DOHH2 (cell line): ENCODE data around the gene BRICD5.

ENCODE experiments used
- H3F3A ChIP-seq: fragments of 200-600 bp; sonication (generic), shearing (Covaris generic); 2 replicates; pipeline ENCODE4 v1.6.0; 2016; ENCODE audit warnings: antibody characterized with exemption, mild to moderate bottlenecking; ENCODE audit not compliant: control insufficient read depth, insufficient read depth
- H3K27ac ChIP-seq: fragments of 200-600 bp; sonication (generic); 2 replicates; pipeline ENCODE4 v1.5.1; 2014; ENCODE audit warnings: low read depth, mild to moderate bottlenecking, low read length, moderate library complexity
- H3K27me3 ChIP-seq: fragments of 200-600 bp; sonication (generic); 2 replicates; pipeline ENCODE4 v1.6.1; 2014; ENCODE audit warnings: mild to moderate bottlenecking, low read length, mixed read lengths; ENCODE audit not compliant: control insufficient read depth
- H3K36me3 ChIP-seq: fragments of 200-600 bp; sonication (generic); 2 replicates; pipeline ENCODE4 v1.6.1; 2014; ENCODE audit warnings: mild to moderate bottlenecking, low read length, moderate library complexity, mixed read lengths; ENCODE audit not compliant: control insufficient read depth
- H3K4me1 ChIP-seq: fragments of 200-600 bp; sonication (generic); 2 replicates; pipeline ENCODE4 v1.6.1; 2014; ENCODE audit warnings: mild to moderate bottlenecking, low read length, mixed read lengths; ENCODE audit not compliant: control insufficient read depth
- H3K4me2 ChIP-seq: fragments of 200-600 bp; sonication (generic); 2 replicates; pipeline ENCODE4 v1.6.0; 2014; ENCODE audit warnings: mild to moderate bottlenecking, low read length, moderate library complexity
- H3K4me3 ChIP-seq: fragments of 200-600 bp; sonication (generic); 2 replicates; pipeline ENCODE4 v1.5.1; 2014; ENCODE audit warnings: mild to moderate bottlenecking, low read length, mixed read lengths
- H3K79me2 ChIP-seq: fragments of 200-600 bp; sonication (generic); 2 replicates; pipeline ENCODE4 v1.6.1; 2014; ENCODE audit warnings: mild to moderate bottlenecking, low read length, mixed read lengths; ENCODE audit not compliant: control insufficient read depth
- H3K9me2 ChIP-seq: fragments of 200-600 bp; sonication (generic); replicated peaks from 2 replicates; pipeline ENCODE4 v1.6.1; 2014; ENCODE audit warnings: mild to moderate bottlenecking, low read length, mixed read lengths; ENCODE audit not compliant: control insufficient read depth
- H3K9me3 ChIP-seq: fragments of 200-600 bp; sonication (generic); 2 replicates; pipeline ENCODE4 v1.6.1; 2014; ENCODE audit warnings: antibody characterized with exemption, low read length, mixed read lengths; ENCODE audit not compliant: control insufficient read depth, insufficient read depth
- H4K20me1 ChIP-seq: fragments of 200-600 bp; sonication (generic); 2 replicates; pipeline ENCODE4 v1.6.0; 2014; ENCODE audit warnings: low read depth, mild to moderate bottlenecking, antibody characterized with exemption, low read length, moderate library complexity; ENCODE audit not compliant: control insufficient read depth, insufficient read depth
- CTCF ChIP-seq: fragments of 200-600 bp; sonication (generic); IDR thresholded peaks from one replicate; pipeline ENCODE4 v1.5.1; 2014; ENCODE audit warnings: antibody characterized with exemption, mild to moderate bottlenecking, low read depth, low read length; ENCODE audit not compliant: poor library complexity, severe bottlenecking
- EZH2phosphoT487 ChIP-seq: fragments of 200-600 bp; sonication (generic); IDR thresholded peaks from 2 replicates; pipeline ENCODE4 v1.6.1; 2017; ENCODE audit warnings: borderline replicate concordance, mild to moderate bottlenecking, antibody characterized with exemption, low read length, moderate library complexity, mixed read lengths

Gene BRICD5

GRCh38 chr16:2226918-2227317 lies 16.3 kb upstream of the BRICD5 start:
- Histone ChIP-seq H3K9me2 (no peaks in the 10 kb centered on the region), H3K36me3 (peaks cover 43% of the 10 kb centered on the region), H3K4me2 (no peak overlapping the region), H3K4me3 (no peak overlapping the region), H3K27ac (no peak overlapping the region), H3K9me3 (no peaks in the 10 kb centered on the region), H4K20me1 (no peaks in the 10 kb centered on the region), H3K27me3 (no peaks in the 10 kb centered on the region), H3F3A (0 out of 2 replicates have a peak, but pooled peaks cover 2% of the 10 kb centered on the region), H3K79me2 (peaks cover 52% of the 10 kb centered on the region), H3K4me1 (peaks cover 11% of the 10 kb centered on the region)
- TF ChIP-seq EZH2phosphoT487, result no peak

GRCh38 chr16:2226245-2226793 lies 15.7 kb upstream of the BRICD5 start:
- Histone ChIP-seq H3K4me2 (no peak overlapping the region), H3K27me3 (no peaks in the 10 kb centered on the region), H3K79me2 (peaks cover 52% of the 10 kb centered on the region), H3K9me3 (no peaks in the 10 kb centered on the region), H3K36me3 (peaks cover 37% of the 10 kb centered on the region), H3K9me2 (no peaks in the 10 kb centered on the region), H3F3A (0 out of 2 replicates have a peak, but pooled peaks cover 2% of the 10 kb centered on the region), H3K27ac (no peak overlapping the region), H4K20me1 (no peaks in the 10 kb centered on the region), H3K4me1 (peaks cover 11% of the 10 kb centered on the region), H3K4me3 (no peak overlapping the region)
- TF ChIP-seq CTCF, result no peak
- TF ChIP-seq EZH2phosphoT487, result no peak

GRCh38 chr16:2223942-2224486 lies 13.4 kb upstream of the BRICD5 start:
- H3K4me3 ChIP-seq, result peak overlapping the region; percentile 94
- H4K20me1 ChIP-seq, result no peaks in the 10 kb centered on the region
- peaks cover 11% of the 10 kb centered on the region for H3K4me1 ChIP-seq
- peak overlapping the region; percentile 91 for H3K4me2 ChIP-seq
- H3K36me3 ChIP-seq, result peaks cover 24% of the 10 kb centered on the region
- 0 out of 2 replicates have a peak, but pooled peaks cover 2% of the 10 kb centered on the region for H3F3A ChIP-seq
- TF ChIP-seq EZH2phosphoT487, result no peak
- no peak for TF ChIP-seq CTCF
- H3K9me3 ChIP-seq, result no peaks in the 10 kb centered on the region
- no peaks in the 10 kb centered on the region for H3K27me3 ChIP-seq
- peaks cover 52% of the 10 kb centered on the region for H3K79me2 ChIP-seq
- H3K9me2 ChIP-seq, result no peaks in the 10 kb centered on the region
- H3K27ac ChIP-seq, result peak overlapping the region; percentile 64

- peak within 1 kb of the TSS; percentile 64 for H3K27ac ChIP-seq
- peaks cover 20% of the 10 kb centered on the region for H3K36me3 ChIP-seq
- peak within 1 kb of the TSS; percentile 91 for H3K4me2 ChIP-seq
- H3K27me3 ChIP-seq, result no peaks in the 10 kb centered on the region
- no peaks in the 10 kb centered on the region for H3K9me2 ChIP-seq
- peaks cover 11% of the 10 kb centered on the region for H3K4me1 ChIP-seq
- H3K79me2 ChIP-seq, result peaks cover 46% of the 10 kb centered on the region
- TF ChIP-seq CTCF, result no peak
- TF ChIP-seq EZH2phosphoT487, result no peak
- 0 out of 2 replicates have a peak, but pooled peaks cover 2% of the 10 kb centered on the region for H3F3A ChIP-seq
- peak within 1 kb of the TSS; percentile 94 for H3K4me3 ChIP-seq
- H3K9me3 ChIP-seq, result no peaks in the 10 kb centered on the region
- no peaks in the 10 kb centered on the region for H4K20me1 ChIP-seq
Observed at GRCh38 chr16:2223221-2223941, 12.7 kb upstream of the BRICD5 start, which contains the start of gene E4F1. E4F1 (plus strand) TSS chr16:2223591; CDS start chr16:2223614, 23 bp downstream.
